BE2C (cell line): ENCODE measurements around the gene AHNAK.

ENCODE experiments used
- DNase-seq: peaks from one replicate; pipeline ENCODE4 v3.0.0-alpha.2; 2020
- H3K27me3 ChIP-seq: fragments of 250-450 bp; sonication (Bioruptor Pico); 2 replicates; pipeline ENCODE4 v1.5.1; 2020; ENCODE audit warnings: mild to moderate bottlenecking
- H3K36me3 ChIP-seq: fragments of 250-450 bp; sonication (Bioruptor Pico); 2 replicates; pipeline ENCODE4 v1.5.1; 2020; ENCODE audit warnings: mild to moderate bottlenecking
- H3K4me1 ChIP-seq: fragments of 250-450 bp; sonication (Bioruptor Pico); 2 replicates; pipeline ENCODE4 v1.5.1; 2020
- H3K4me3 ChIP-seq: 2 replicates; pipeline ENCODE4 v1.5.1; 2011; ENCODE audit warnings: low read depth, low read length
- H3K9me3 ChIP-seq: fragments of 250-450 bp; sonication (Bioruptor Pico); 2 replicates; pipeline ENCODE4 v1.5.1; 2020
- TF ChIP-seq, protein P1 (sequence below): IDR thresholded peaks from 2 replicates; pipeline ENCODE4 v1.5.1; 2012; ENCODE audit warnings: mild to moderate bottlenecking, low read depth, low read length

Gene AHNAK

DNA sequence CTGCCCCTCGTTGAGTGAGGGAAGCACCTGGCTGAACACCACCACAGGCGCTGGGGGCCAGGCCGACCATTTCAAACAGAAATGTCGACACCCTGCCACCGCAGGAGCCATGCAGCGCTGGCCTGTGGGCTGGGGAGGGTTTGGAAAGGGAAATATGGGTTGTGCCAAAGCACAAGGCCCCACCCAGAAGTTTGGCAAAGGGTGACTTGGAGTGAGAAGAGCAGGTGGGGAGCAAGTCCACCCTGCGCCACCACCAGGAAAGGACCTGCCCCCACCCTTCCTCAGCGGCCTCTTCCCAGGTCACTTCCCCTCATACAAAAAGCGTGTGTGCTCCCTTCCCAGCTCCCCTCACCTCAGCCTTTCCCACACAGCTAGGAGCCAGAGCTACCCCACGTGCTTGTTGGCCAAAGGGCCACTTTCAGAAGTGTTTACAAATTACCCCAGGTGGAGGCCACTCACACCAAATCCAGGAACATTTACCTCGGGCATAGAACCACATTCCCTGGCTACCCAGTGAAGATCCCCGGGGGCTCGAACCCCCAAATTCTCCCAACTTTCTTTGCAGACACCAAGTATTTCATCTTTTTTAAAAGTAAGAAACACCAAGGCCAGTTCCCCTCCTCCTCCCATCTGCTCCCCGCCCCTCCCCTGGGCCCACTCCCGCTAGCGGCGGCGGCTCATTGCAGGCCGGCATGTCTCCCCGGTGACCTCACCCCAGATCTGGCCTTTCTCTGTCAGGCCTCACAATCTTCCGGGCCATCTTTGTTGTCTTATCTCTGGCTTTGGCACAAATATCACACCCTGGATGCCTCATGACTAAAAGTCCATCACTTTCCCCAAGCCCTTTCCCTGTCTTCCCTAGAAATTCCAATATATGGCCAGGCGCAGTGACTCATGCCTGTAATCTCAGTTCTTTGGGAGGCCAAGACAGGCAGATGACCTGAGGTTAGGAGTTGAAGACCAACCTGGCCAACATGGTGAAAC, 148.3 kb downstream of the AHNAK start:
- Histone ChIP-seq H3K9me3 (no peaks in the 10 kb centered on the region), H3K36me3 (no peaks in the 10 kb centered on the region), H3K4me1 (peaks cover 9% of the 10 kb centered on the region), H3K4me3 (no peak overlapping the region), H3K27me3 (no peaks in the 10 kb centered on the region)
- TF ChIP-seq, protein P1, sequence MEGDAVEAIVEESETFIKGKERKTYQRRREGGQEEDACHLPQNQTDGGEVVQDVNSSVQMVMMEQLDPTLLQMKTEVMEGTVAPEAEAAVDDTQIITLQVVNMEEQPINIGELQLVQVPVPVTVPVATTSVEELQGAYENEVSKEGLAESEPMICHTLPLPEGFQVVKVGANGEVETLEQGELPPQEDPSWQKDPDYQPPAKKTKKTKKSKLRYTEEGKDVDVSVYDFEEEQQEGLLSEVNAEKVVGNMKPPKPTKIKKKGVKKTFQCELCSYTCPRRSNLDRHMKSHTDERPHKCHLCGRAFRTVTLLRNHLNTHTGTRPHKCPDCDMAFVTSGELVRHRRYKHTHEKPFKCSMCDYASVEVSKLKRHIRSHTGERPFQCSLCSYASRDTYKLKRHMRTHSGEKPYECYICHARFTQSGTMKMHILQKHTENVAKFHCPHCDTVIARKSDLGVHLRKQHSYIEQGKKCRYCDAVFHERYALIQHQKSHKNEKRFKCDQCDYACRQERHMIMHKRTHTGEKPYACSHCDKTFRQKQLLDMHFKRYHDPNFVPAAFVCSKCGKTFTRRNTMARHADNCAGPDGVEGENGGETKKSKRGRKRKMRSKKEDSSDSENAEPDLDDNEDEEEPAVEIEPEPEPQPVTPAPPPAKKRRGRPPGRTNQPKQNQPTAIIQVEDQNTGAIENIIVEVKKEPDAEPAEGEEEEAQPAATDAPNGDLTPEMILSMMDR = no peak
- DNase-seq = peak; percentile 39

DNA sequence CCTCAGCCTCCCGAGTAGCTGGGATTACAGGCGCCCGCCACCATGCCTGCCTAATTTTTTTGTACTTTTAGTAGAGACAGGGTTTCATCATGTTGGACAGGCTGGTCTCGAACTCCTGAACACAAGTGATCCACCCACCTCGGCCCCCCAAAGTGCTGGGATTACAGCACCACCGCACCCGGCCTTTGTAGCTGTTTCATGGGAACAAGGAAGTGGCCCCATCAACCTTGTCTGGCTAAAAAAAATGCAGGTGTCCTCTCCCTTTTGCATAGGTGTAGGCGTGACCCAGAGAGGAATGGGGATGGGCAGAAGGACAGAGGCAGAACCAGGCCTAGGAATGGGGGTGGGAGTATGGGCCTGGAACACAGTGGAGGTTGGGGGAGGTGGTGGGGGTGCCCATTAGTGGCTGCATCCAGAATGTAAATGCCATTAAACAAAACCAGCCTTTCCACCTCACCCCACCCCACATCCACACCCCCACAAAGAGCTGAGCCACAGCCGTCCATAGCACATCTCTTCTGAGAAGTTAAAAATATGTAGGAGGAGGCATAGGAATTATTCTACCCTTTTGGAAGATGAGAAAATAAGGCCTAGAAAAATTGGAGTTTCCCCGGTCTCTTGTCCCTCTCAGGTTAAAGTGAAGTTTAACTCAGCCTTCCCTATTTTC, 150.6 kb downstream of the AHNAK start:
- TF ChIP-seq, protein P1 = no peak
- H3K4me1 ChIP-seq = peaks cover 8% of the 10 kb centered on the region

DNA sequence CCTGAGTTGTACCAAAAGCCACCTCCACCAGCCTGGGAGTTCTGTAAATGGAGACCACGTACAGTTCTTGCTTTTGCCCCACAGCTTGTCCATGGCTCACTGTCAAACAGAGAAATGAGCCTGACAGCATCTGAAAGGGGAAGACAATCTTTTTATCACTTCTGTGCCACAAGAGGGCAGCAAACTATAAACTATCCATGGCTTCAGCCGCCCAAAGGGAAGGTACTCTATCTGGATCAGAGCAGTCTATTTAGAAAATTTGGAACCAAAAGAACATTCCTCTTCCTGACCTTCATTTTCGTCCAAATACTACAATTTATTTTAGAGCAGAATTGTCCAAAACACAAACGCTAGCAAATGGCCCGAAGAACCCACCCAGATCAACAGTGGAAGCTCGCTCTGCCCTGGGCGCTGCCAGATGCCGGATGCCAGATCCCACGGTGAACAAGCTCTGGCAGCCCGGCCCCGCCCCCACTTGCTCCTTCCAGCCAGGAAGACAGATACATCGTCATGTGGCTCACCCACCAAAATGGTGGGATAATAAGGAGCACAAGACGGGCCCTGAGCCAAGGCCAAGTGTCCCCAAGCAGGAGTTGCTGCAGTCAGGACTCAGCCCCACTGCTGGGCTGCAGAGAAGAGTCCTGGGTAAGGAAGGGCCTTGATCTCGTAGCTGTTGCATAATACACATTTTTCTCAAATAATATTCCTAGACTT, 151.6 kb downstream of the AHNAK start:
- TF ChIP-seq, protein P1 = peak; percentile 67
- no peaks in the 10 kb centered on the region for H3K36me3 ChIP-seq
- peak overlapping the region; percentile 56 for H3K4me3 ChIP-seq
- peak; percentile 93 for DNase-seq
- no peaks in the 10 kb centered on the region for H3K9me3 ChIP-seq
- H3K4me1 ChIP-seq = peaks cover 2% of the 10 kb centered on the region
- H3K27me3 ChIP-seq = no peaks in the 10 kb centered on the region

More for the DNA sequence above, 150.6 kb downstream of the AHNAK start:
- Histone ChIP-seq H3K4me3 (no peak overlapping the region), H3K36me3 (no peaks in the 10 kb centered on the region), H3K9me3 (no peaks in the 10 kb centered on the region), H3K27me3 (no peaks in the 10 kb centered on the region)
- no peak for DNase-seq

DNA sequence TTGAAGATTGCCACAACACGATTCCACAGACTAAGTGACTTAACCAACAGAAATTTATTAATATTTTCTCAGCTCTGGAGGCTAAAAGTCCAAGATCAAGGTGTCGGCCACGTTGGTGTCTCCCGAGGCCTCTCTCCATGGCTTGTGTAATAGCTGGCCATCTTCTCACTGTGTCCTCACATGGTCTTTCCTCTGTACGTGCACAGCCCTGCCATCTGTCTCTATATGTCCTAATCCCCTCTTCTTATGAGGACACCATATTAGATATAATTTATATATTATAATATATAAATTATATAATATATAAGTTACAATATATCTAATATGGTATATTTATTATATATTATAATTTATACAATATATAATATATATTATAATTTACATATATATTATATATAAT, 152.9 kb downstream of the AHNAK start:
- Histone ChIP-seq H3K4me1 (no peaks in the 10 kb centered on the region; the same call in 1 of the 2 replicates), H3K4me3 (no peak overlapping the region), H3K36me3 (no peaks in the 10 kb centered on the region), H3K9me3 (no peaks in the 10 kb centered on the region), H3K27me3 (no peaks in the 10 kb centered on the region)
- DNase-seq = no peak
- TF ChIP-seq, protein P1 = no peak

DNA sequence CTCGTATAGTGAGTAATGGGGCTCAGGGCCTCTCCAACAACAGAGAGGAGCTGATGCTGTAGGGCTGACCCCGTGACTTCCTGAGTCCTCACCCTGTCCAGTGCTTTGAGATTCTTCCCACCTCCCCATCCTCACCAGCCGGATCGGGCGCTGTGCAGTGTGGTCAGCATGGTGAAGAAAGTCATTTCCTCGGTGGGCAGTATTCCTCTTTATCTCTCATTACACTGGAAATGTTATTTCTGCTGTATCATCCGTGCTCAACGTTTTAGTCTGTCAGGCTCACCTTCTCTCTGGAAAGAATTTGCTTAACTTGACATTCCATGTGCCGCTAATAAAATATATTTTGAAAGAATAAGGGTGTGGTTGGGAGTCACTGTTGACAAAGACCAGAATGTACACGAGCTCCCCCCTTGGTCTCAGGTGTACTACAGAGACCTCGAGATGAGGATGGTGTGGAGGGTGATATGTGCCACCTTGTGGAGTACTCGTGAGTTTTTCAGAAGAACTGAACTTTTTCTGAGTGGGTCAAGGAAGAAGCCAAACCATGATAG, 153.5 kb downstream of the AHNAK start:
- Histone ChIP-seq H3K36me3 (no peaks in the 10 kb centered on the region), H3K4me1 (no peaks in the 10 kb centered on the region), H3K27me3 (no peaks in the 10 kb centered on the region), H3K9me3 (no peaks in the 10 kb centered on the region), H3K4me3 (no peak overlapping the region)
- no peak for DNase-seq
- TF ChIP-seq, protein P1 = peak; percentile 23
